ENCODE data around the gene CDC42EP2. TPM values are rescaled to one million over a fixed set of nuclear protein-coding genes. Genes with fewer than 3 reads are reported as not detected.

CDC42EP2 gene, protein sequence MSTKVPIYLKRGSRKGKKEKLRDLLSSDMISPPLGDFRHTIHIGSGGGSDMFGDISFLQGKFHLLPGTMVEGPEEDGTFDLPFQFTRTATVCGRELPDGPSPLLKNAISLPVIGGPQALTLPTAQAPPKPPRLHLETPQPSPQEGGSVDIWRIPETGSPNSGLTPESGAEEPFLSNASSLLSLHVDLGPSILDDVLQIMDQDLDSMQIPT
- total RNA-seq = 10 to 100 TPM in 3 of 9 donors, 1 to 10 TPM in 6; 1.1 to 18.3 (median 4.8) TPM
- 10 to 100 TPM in 2 of 3 donors, 1 to 10 TPM in 1; 1.0 to 13.9 (median 10.4) TPM for polyA plus RNA-seq
- long read RNA-seq, donor 1, transcript CDC42EP2-201 (2 exons, 2,023 nt) = major isoform, 5 of 5 reads
- long read RNA-seq, donor 1, partial matches to known transcripts = 0 of 5 reads
- long read RNA-seq, donor 1, other reads (novel, unspliced or antisense) = 0 of 5 reads
- long read RNA-seq, donor 2, partial matches to known transcripts = 0 of 1 reads
- long read RNA-seq, donor 2, other reads (novel, unspliced or antisense) = 0 of 1 reads
- long read RNA-seq, donor 3, partial matches to known transcripts = 0 of 1 reads
- long read RNA-seq, donor 3, other reads (novel, unspliced or antisense) = 0 of 1 reads
- long read RNA-seq, donor 4, partial matches to known transcripts = 0 of 4 reads
- long read RNA-seq, donor 4, other reads (novel, unspliced or antisense) = 0 of 4 reads
- long read RNA-seq, donor 5, transcript CDC42EP2-201 (2 exons, 2,023 nt) = major isoform, 19 of 21 reads
- long read RNA-seq, donor 5, partial matches to known transcripts = 0 of 21 reads
- long read RNA-seq, donor 5, other reads (novel, unspliced or antisense) = 2 of 21 reads
- long read RNA-seq, donor 6, partial matches to known transcripts = 0 of 6 reads
- long read RNA-seq, donor 6, other reads (novel, unspliced or antisense) = 2 of 6 reads
- long read RNA-seq, donor 7, partial matches to known transcripts = 0 of 2 reads
- long read RNA-seq, donor 7, other reads (novel, unspliced or antisense) = 0 of 2 reads
- long read RNA-seq, donor 8, partial matches to known transcripts = 0 of 3 reads
- long read RNA-seq, donor 8, other reads (novel, unspliced or antisense) = 0 of 3 reads
- long read RNA-seq, donor 9, partial matches to known transcripts = 0 of 1 reads
- long read RNA-seq, donor 9, other reads (novel, unspliced or antisense) = 0 of 1 reads
- long read RNA-seq, donor 10, partial matches to known transcripts = 0 of 2 reads
- long read RNA-seq, donor 10, other reads (novel, unspliced or antisense) = 0 of 2 reads

DNA sequence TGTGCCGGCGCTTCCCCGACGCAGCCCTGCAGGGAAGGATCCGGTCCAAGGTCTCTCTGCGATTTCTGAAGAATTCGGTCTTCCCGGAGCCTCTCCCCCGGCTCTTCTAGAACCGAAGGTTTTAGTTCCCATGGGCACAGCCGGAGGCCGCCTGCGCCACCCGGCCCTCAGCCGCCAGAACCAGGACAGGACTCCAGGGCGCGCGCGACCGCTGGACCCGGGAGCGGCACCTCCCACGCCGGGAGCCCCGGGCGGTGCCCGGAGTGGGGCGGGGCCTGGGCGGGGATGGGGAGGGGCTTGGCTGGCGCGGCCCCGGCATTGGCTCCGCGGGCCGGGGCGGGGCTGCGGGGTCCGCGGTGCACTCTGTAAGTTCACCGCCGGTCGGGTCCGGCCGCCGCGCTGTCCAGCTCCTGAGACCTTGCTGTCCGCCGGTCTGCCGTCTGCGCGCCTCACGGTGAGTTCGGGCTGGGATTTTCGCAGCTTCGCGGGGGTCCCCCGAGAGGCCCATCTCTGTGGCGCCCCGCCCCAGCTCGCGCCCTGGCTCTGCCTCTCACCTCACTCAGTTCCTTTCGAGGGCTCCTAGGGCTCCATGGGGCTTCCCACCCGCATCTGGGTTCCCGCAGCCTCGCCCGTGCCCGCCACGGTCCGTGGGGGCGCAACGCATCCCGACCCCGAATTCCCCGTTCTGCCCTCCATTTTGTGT, at the start of gene CDC42EP2:
CDC42EP2 (plus strand) TSS at position 366 of the 703 bp plus-strand sequence. CDS start 6,033 bp downstream, outside the sequence.
- intact Hi-C loops (cut with DNase I) = loop anchor here (2.0 kb wide), 2 partner anchors 36 to 38 kb away; no protein-coding TSS in a partner anchor
- peak within 1 kb of the TSS in 3 of 4 donors; percentile 57 to 78 (median 77) for H3K4me3 ChIP-seq
- DNase-seq = peak; percentile 84 to 92 (median 87)
- H3K36me3 ChIP-seq (replicated peaks in 1 of 2) = no peaks in the 10 kb centered on the region
- no peaks in the 10 kb centered on the region for H3K9me3 ChIP-seq (replicated peaks in 1 of 3)
- H3K4me1 ChIP-seq (replicated peaks in 1 of 2) = peaks cover 13 to 26% of the 10 kb centered on the region in 2 donors
- 0 to 1% (median 1%) methylated on average over 3 to 74 of the region's 74 CpGs for WGBS, 4 donors
- peak within 1 kb of the TSS in 4 of 5 donors; percentile 29 to 93 (median 75) for H3K27ac ChIP-seq
- H3K27me3 ChIP-seq = no peaks in the 10 kb centered on the region
- TF ChIP-seq, protein P1, sequence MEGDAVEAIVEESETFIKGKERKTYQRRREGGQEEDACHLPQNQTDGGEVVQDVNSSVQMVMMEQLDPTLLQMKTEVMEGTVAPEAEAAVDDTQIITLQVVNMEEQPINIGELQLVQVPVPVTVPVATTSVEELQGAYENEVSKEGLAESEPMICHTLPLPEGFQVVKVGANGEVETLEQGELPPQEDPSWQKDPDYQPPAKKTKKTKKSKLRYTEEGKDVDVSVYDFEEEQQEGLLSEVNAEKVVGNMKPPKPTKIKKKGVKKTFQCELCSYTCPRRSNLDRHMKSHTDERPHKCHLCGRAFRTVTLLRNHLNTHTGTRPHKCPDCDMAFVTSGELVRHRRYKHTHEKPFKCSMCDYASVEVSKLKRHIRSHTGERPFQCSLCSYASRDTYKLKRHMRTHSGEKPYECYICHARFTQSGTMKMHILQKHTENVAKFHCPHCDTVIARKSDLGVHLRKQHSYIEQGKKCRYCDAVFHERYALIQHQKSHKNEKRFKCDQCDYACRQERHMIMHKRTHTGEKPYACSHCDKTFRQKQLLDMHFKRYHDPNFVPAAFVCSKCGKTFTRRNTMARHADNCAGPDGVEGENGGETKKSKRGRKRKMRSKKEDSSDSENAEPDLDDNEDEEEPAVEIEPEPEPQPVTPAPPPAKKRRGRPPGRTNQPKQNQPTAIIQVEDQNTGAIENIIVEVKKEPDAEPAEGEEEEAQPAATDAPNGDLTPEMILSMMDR (IDR thresholded peaks at IDR 0.05) = peak in 1 of 6 experiments; percentile 19
- peak in 1 of 2 donors; percentile 56 for TF ChIP-seq POLR2A (IDR thresholded peaks at IDR 0.05)

DNA sequence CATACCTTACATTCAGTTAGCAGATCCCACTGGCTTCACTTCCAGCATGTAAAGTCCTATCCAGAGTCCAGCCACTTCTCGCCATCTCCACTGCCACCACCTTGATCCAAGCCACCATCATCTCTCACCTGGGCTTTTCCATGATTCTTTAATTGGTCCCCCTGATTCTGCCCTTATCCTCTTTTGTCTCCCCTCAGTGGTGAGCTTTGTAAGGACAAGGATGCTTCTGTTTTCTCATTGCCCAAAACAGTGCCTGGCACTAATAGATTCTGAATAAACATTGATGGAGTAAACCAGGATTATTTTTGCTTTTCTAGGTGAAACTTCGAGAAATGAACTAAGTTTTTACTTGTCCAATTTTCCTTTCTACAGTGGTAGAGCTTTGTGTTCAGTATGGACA, 48.5 kb upstream of the CDC42EP2 start:
- peaks cover 0 to 17% of the 10 kb centered on the region in 2 donors for H3K36me3 ChIP-seq (replicated peaks in 1 of 2)
- intact Hi-C loops (cut with DNase I) = no loop called here

More for the DNA sequence above, 48.5 kb upstream of the CDC42EP2 start:
- Histone ChIP-seq H3K4me3 (no peak overlapping the region), H3K27me3 (no peaks in the 10 kb centered on the region), H3K27ac (no peak overlapping the region), H3K4me1 (replicated peaks in 1 of 2) (peaks cover 6 to 9% of the 10 kb centered on the region in 2 donors), H3K9me3 (replicated peaks in 1 of 3) (no peaks in the 10 kb centered on the region)
- TF ChIP-seq, protein P1 (IDR thresholded peaks at IDR 0.05) = peak in 2 of 6 experiments; percentile 30 to 32
- no peak for TF ChIP-seq POLR2A (IDR thresholded peaks at IDR 0.05)
- WGBS, 4 donors = 70 to 94% (median 84%) methylated on average over 2 of the region's 2 CpGs
- no peak for DNase-seq
